ENCODE measurements around the gene CRELD2. TPM values are rescaled to one million over a fixed set of nuclear protein-coding genes. Genes with fewer than 3 reads are reported as not detected.

CRELD2 gene
- total RNA-seq, 3 donors from 2014 or later (not counting 1 experiment from before 2014, with no cell fraction given) = 45.1 to 69.8 (median 48.5) TPM

- H3K4me3 ChIP-seq (ENCODE audit: low read length) = no peak overlapping the region
- Mint-ChIP-seq H3K36me3 (no peaks in the 10 kb centered on the region), H3K4me3 (no peak overlapping the region), H3K27ac (no peak overlapping the region), H3K9me3 (no peaks in the 10 kb centered on the region), H3K4me1 (peaks cover 26 to 38% of the 10 kb centered on the region in 2 donors), H3K27me3 (ENCODE audit: low read depth in 2 of 2) (no peaks in the 10 kb centered on the region)
- H3K27me3 ChIP-seq (ENCODE audit: control insufficient read depth, insufficient read depth, low read length) = no peaks in the 10 kb centered on the region
- 100% methylated on average over 7 of the region's 7 CpGs for WGBS (ENCODE audit: insufficient coverage)
- no peak overlapping the region for H3K27ac ChIP-seq (ENCODE audit: low read length)
- ATAC-seq (no peak), DNase-seq (no peak)
- no peaks in the 10 kb centered on the region for H3K9me3 ChIP-seq (ENCODE audit: control insufficient read depth, insufficient read depth, low read length)
- H3K36me3 ChIP-seq (ENCODE audit: control insufficient read depth, insufficient read depth, low read length) = no peaks in the 10 kb centered on the region
- no peak for TF ChIP-seq CTCF (IDR thresholded peaks at IDR 0.05)
- H3K4me1 ChIP-seq (ENCODE audit: control insufficient read depth, insufficient read depth, low read length) = peaks cover 24% of the 10 kb centered on the region
- intact Hi-C loops (cut with micrococcal nuclease) = no loop called here
Observed at GRCh38 chr22:49877642-49878041, 40.8 kb upstream of the CRELD2 start.

- intact Hi-C loops (cut with micrococcal nuclease) = no loop called here
- no peak for TF ChIP-seq CTCF (IDR thresholded peaks at IDR 0.05)
- Histone ChIP-seq H3K36me3 (ENCODE audit: control insufficient read depth, insufficient read depth, low read length) (no peaks in the 10 kb centered on the region), H3K4me3 (ENCODE audit: low read length) (no peak overlapping the region), H3K27me3 (ENCODE audit: control insufficient read depth, insufficient read depth, low read length) (no peaks in the 10 kb centered on the region), H3K9me3 (ENCODE audit: control insufficient read depth, insufficient read depth, low read length) (no peaks in the 10 kb centered on the region), H3K27ac (ENCODE audit: low read length) (no peak overlapping the region), H3K4me1 (ENCODE audit: control insufficient read depth, insufficient read depth, low read length) (peaks cover 21% of the 10 kb centered on the region)
- DNase-seq (no peak), ATAC-seq (no peak)
- Mint-ChIP-seq H3K27me3 (ENCODE audit: low read depth in 2 of 2) (no peaks in the 10 kb centered on the region), H3K4me3 (no peak overlapping the region), H3K9me3 (no peaks in the 10 kb centered on the region), H3K36me3 (no peaks in the 10 kb centered on the region), H3K27ac (no peak overlapping the region), H3K4me1 (peaks cover 27 to 41% of the 10 kb centered on the region in 2 donors)
- WGBS (ENCODE audit: insufficient coverage) = 91% methylated on average over 8 of the region's 8 CpGs
Observed at GRCh38 chr22:49878206-49878605, 40.2 kb upstream of the CRELD2 start.

GRCh38 chr22:49879871-49880270 is 38.6 kb upstream of the CRELD2 start:
- WGBS (ENCODE audit: insufficient coverage) = 92% methylated on average over 9 of the region's 9 CpGs

More at GRCh38 chr22:49879871-49880270, 38.6 kb upstream of the CRELD2 start:
- H3K27ac Mint-ChIP-seq = peak overlapping the region; percentile 65 to 75
- H3K4me3 Mint-ChIP-seq = peak overlapping the region; percentile 63
- no peaks in the 10 kb centered on the region for H3K36me3 Mint-ChIP-seq
- Histone ChIP-seq H3K27me3 (ENCODE audit: control insufficient read depth, insufficient read depth, low read length) (no peaks in the 10 kb centered on the region), H3K9me3 (ENCODE audit: control insufficient read depth, insufficient read depth, low read length) (no peaks in the 10 kb centered on the region), H3K4me3 (ENCODE audit: low read length) (no peak overlapping the region), H3K36me3 (ENCODE audit: control insufficient read depth, insufficient read depth, low read length) (peaks cover 11% of the 10 kb centered on the region), H3K4me1 (ENCODE audit: control insufficient read depth, insufficient read depth, low read length) (peaks cover 17% of the 10 kb centered on the region), H3K27ac (ENCODE audit: low read length) (peak overlapping the region; percentile 13)
- no peaks in the 10 kb centered on the region for H3K27me3 Mint-ChIP-seq (ENCODE audit: low read depth in 2 of 2)
- no peak for ATAC-seq
- no peak for DNase-seq
- peaks cover 18 to 42% of the 10 kb centered on the region in 2 donors for H3K4me1 Mint-ChIP-seq
- intact Hi-C loops (cut with micrococcal nuclease) = no loop called here
- TF ChIP-seq CTCF (IDR thresholded peaks at IDR 0.05) = no peak
- no peaks in the 10 kb centered on the region for H3K9me3 Mint-ChIP-seq

Measured in natural killer cell (primary cell).